GM12878 (cell line): ENCODE data around the gene GTSE1. TPM values are rescaled to one million over a fixed set of nuclear protein-coding genes. Genes with fewer than 3 reads are reported as not detected.

ENCODE experiments used
- ATAC-seq: fragments of 200-7000 bp; cut with Tn5 transposase; 3 replicates; pipeline ENCODE4 v1.9.1; 2020; ENCODE audit warnings: mild to moderate bottlenecking, moderate library complexity
- BruUV-seq: library from RNA; stranded (reverse); fragments of 400-500 nt; replicated peaks from 2 replicates; lab custom pipeline; 2021; lab: Mats Ljungman, UMichigan
- CTCF ChIA-PET: fragments of 300-600 bp; sonication (Branson Sonifier 250); formaldehyde crosslinking; extraction: SDS; loops from one replicate; lab custom pipeline; 2021; ENCODE audit warnings: inconsistent platforms; lab: Yijun Ruan, JAX
- POLR2A ChIA-PET: fragments of 350-600 bp; formaldehyde crosslinking; extraction: SDS; loops from one replicate; lab custom pipeline; 2021; ENCODE audit warnings: inconsistent platforms; lab: Charles Lee
- RAD21 ChIA-PET: fragments of 300-600 bp; sonication (Branson Sonifier 250); formaldehyde crosslinking; loops from one replicate; lab custom pipeline; 2023; ENCODE audit warnings: antibody characterized with exemption; ENCODE audit not compliant: unreplicated experiment; lab: Charles Lee
- SMC1A ChIA-PET: fragments of 300-600 bp; sonication (Branson Sonifier 250); formaldehyde crosslinking; loops from one replicate; lab custom pipeline; 2023; ENCODE audit not compliant: unreplicated experiment, uncharacterized antibody; lab: Charles Lee
- DNase-seq: peaks from one replicate; pipeline ENCODE4 v3.0.0-alpha.2; 2011; ENCODE audit warnings: low read depth, low spot score
- FAIRE-seq: peaks from 3 replicates; lab custom pipeline; 2011; peaks lifted over from hg19 to GRCh38; lab: Jason Lieb, UNC
- H2AFZ ChIP-seq: 2 replicates; pipeline ENCODE4 v1.6.0; 2011; ENCODE audit warnings: low read depth, low read length, control low read depth; ENCODE audit not compliant: control insufficient read depth
- H3K27ac ChIP-seq: 2 replicates; pipeline ENCODE4 v1.5.1; 2011; ENCODE audit warnings: control low read depth; ENCODE audit not compliant: control insufficient read depth, insufficient read depth
- H3K27me3 ChIP-seq, 2 experiments: replicated peaks in 1 of 2; 2 replicates each; pipeline versions ENCODE4 v1.6.0 to v1.6.1; 2011; ENCODE audit warnings: low read length in 1 of 2; ENCODE audit not compliant: control insufficient read depth in 2 of 2, insufficient read depth in 2 of 2
- H3K36me3 ChIP-seq, 2 experiments: 2 replicates each; pipeline ENCODE4 v1.5.1; 2011; ENCODE audit warnings: low read length in 1 of 2; ENCODE audit not compliant: control insufficient read depth in 2 of 2, insufficient read depth in 2 of 2
- H3K4me1 ChIP-seq: 2 replicates; pipeline ENCODE4 v1.6.1; 2011; ENCODE audit warnings: mild to moderate bottlenecking, low read length, moderate library complexity, mixed read lengths; ENCODE audit not compliant: control insufficient read depth, insufficient read depth
- H3K4me2 ChIP-seq: 2 replicates; pipeline ENCODE4 v1.6.0; 2011; ENCODE audit warnings: control low read depth; ENCODE audit not compliant: control insufficient read depth, insufficient read depth
- H3K4me3 ChIP-seq: fragments of 200-600 bp; sonication (generic); 2 replicates; pipeline ENCODE4 v1.5.1; 2016
- H3K79me2 ChIP-seq: 2 replicates; pipeline ENCODE4 v1.6.0; 2011; ENCODE audit warnings: low read length; ENCODE audit not compliant: control insufficient read depth, insufficient read depth
- H3K9ac ChIP-seq: 2 replicates; pipeline ENCODE4 v1.8.0; 2011; ENCODE audit warnings: low read length, control low read depth, mixed read lengths; ENCODE audit not compliant: control insufficient read depth, insufficient read depth
- H3K9me3 ChIP-seq: replicated peaks from 3 replicates; pipeline ENCODE4 v1.5.1; 2011; ENCODE audit warnings: mild to moderate bottlenecking, low read length; ENCODE audit not compliant: control insufficient read depth, insufficient read depth
- H4K20me1 ChIP-seq: 2 replicates; pipeline ENCODE4 v1.6.0; 2011; ENCODE audit not compliant: control insufficient read depth, insufficient read depth
- SMARCA5 ChIP-seq: fragments of 450-650 bp; IDR thresholded peaks from 2 replicates; pipeline ENCODE4 v1.6.1; 2017; ENCODE audit warnings: mild to moderate bottlenecking
- SPI1 ChIP-seq: IDR thresholded peaks from 2 replicates; pipeline ENCODE4 v1.6.1; 2011; ENCODE audit warnings: low read depth, mild to moderate bottlenecking, low read length, moderate library complexity, borderline replicate concordance; ENCODE audit not compliant: insufficient read depth
- YY1 ChIP-seq: IDR thresholded peaks from 2 replicates; pipeline ENCODE4 v1.6.1; 2011; ENCODE audit warnings: low read depth, mild to moderate bottlenecking, low read length
- whole genome bisulfite sequencing: methylation state at CpG from one replicate; pipeline ENCODE4 v1.1.6; 2016; ENCODE audit warnings: low lambda C conversion rate; ENCODE audit not compliant: insufficient replicate concordance, insufficient coverage; ENCODE audit errors: missing lambda C conversion rate; 5-methylcytosine and 5-hydroxymethylcytosine counted together
- in situ Hi-C: fragments of 300-500 bp; cut with MboI; formaldehyde crosslinking; loops from 9 replicates; pipeline ENCODE4 v1.14.3; 2018; ENCODE audit warnings: mixed read lengths
- intact Hi-C: fragments of 100-400 bp; cut with micrococcal nuclease; formaldehyde crosslinking; loops from one replicate; pipeline ENCODE4 v1.14.2; 2022; ENCODE audit not compliant: unreplicated experiment
- polyA plus RNA-seq, 11 experiments: library from polyadenylated mRNA; depleted of rRNA in 4 of 11; unstranded in 6 of 11; stranded (reverse) in 5 of 11; fragments of >200 nt; fragmentation: Nextera tagmentation in 4 of 11; fragmentation: Illumina TruSeq in 1 of 11; extraction: Ambion mirVana in 4 of 11; extraction: Trizol in 1 of 11; gene quantifications; 1 replicate in 1 of 11; 2 replicates in 10 of 11; pipeline versions ENCODE4 v1.2.1 to v1.2.3, GENCODE V29; 2011 to 2016; ENCODE audit warnings: inconsistent platforms in 2 of 11, missing spikeins in 2 of 11, low read depth in 1 of 11
- total RNA-seq, 4 experiments: library from RNA; depleted of rRNA in 3 of 4; stranded (reverse); fragments of >200 nt in 3 of 4; fragmentation: Illumina TruSeq in 1 of 4; extraction: Trizol in 1 of 4; gene quantifications; 2 replicates each; pipeline versions ENCODE4 v1.2.1 to v1.2.3, GENCODE V29; 2013 to 2021

The GTSE1 gene
- total and polyA plus RNA-seq, 10 of the 15 experiments (the other 5 are each of a cell fraction or from before 2014, with no cell fraction given) = 6.6 to 46.2 (median 32.3) TPM

DNA sequence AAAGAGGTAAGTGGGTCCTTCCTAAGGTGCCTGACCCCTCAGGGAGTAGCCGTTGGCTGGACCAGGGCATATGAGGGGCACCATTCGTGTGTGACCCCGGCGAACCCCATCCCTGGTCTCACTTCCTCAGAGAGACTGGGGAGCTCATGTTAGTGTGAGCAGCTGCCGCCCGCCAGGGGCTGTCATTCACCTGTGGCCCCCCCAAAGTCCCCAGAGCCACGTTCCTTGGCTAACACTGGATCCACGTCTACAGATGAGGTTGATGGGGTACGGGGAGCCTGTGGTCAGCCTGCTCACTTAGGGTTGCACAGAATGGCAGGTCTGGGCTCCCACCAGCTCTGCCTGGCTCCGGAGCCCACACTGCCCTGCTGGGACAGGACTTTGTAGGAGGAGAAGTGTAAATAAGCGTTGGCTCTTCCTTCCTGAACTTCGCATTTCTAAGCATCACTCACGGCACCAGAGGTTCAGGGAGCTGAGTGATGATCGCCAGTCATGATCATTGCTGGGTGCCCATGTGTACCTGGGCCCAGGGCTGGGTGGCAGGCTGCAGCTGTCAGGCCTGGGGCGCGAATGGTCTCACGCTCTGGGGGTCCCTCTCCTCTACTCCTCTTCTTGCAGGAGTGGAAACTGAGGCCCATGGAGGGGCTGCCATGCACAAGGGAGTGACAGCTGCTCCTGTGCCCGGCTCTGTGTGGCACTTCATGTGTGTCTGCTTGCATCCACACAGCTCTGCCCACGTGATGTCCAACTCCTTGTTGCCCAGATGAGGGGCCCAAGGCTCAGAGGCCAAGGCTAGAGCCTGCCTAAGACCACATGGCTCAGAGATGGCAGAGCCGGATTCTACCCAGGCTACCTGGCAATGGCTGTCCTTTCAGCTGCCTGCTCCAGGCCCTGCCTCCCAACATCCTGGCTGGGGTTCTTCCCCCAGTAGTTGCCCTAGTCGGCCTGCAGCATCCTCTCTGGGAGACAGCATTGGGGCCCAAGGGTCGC, 17.7 kb upstream of the GTSE1 start:
- H4K20me1 ChIP-seq = no peaks in the 10 kb centered on the region
- intact Hi-C loops (no loop called here), in situ Hi-C loops (no loop called here)
- FAIRE-seq (no peak), ATAC-seq (no peak), DNase-seq (no peak)
- no TSS peak for BruUV-seq
- SMC1A ChIA-PET = no interaction called here
- CTCF ChIA-PET = no interaction called here
- H3K9ac ChIP-seq = no peak overlapping the region
- peaks cover 4% of the 10 kb centered on the region; the same call in 1 of the 2 replicates for H3K4me1 ChIP-seq
- WGBS = 68% methylated on average over 22 of the region's 22 CpGs
- H2AFZ ChIP-seq = no peak overlapping the region
- RAD21 ChIA-PET = no interaction called here
- H3K79me2 ChIP-seq = no peaks in the 10 kb centered on the region
- H3K9me3 ChIP-seq = peaks cover 2% of the 10 kb centered on the region; the same call in 2 of the 3 replicates
- peaks cover 5 to 15% of the 10 kb centered on the region in 2 experiments for H3K36me3 ChIP-seq
- 0 out of 2 replicates have a peak, but pooled peaks have one; percentile 7 for TF ChIP-seq SPI1
- TF ChIP-seq SMARCA5 = no peak
- no peak for TF ChIP-seq YY1
- H3K4me2 ChIP-seq = no peak overlapping the region
- no peak overlapping the region for H3K4me3 ChIP-seq
- H3K27me3 ChIP-seq = no peaks in the 10 kb centered on the region
- H3K27ac ChIP-seq = no peak overlapping the region
- POLR2A ChIA-PET = interaction anchor here (0.6 to 0.9 kb wide), 2 partner anchors 10 to 41 kb away, joined by 5 to 6 read pairs; partner anchors contain the start of gene TTC38
